Endothelial cell of umbilical vein (primary cell): Measurements from ENCODE around the gene GATA1. TPM values are rescaled to one million over a fixed set of nuclear protein-coding genes. Genes with fewer than 3 reads are reported as not detected.

Source experiments
- BruUV-seq: library from RNA; stranded (reverse); fragments of 400-500 nt; replicated peaks from 2 replicates; lab custom pipeline; 2021; lab: Mats Ljungman, UMichigan
- CTCF ChIA-PET: fragments of 300-600, 350-600 bp; sonication (Branson Sonifier 250); formaldehyde crosslinking; loops from one replicate; lab custom pipeline; 2021; ENCODE audit warnings: antibody characterized with exemption, inconsistent platforms; lab: Charles Lee
- POLR2A ChIA-PET: fragments of 300-600, 350-600 bp; sonication (Branson Sonifier 250); formaldehyde crosslinking; loops from one replicate; lab custom pipeline; 2021; ENCODE audit warnings: antibody characterized with exemption, inconsistent platforms; lab: Charles Lee
- DNase-seq: peaks from one replicate; pipeline ENCODE4 v3.0.0-alpha.2; 2011; ENCODE audit warnings: low read depth, low spot score
- FAIRE-seq: peaks from 2 replicates; lab custom pipeline; 2011; peaks lifted over from hg19 to GRCh38; lab: Jason Lieb, UNC
- H2AFZ ChIP-seq: 2 replicates; pipeline ENCODE4 v1.6.0; 2012; ENCODE audit warnings: low read depth, low read length, control low read depth, inconsistent platforms
- H3K27ac ChIP-seq: 2 replicates; pipeline ENCODE4 v1.5.1; 2011; ENCODE audit warnings: low read depth, mild to moderate bottlenecking, control low read depth, low read length, moderate library complexity; ENCODE audit not compliant: insufficient read depth
- H3K27me3 ChIP-seq, 2 experiments: 2 replicates each; pipeline versions ENCODE4 v1.6.0 to v1.6.1; 2011; ENCODE audit warnings: low read length in 2 of 2, mixed read lengths in 1 of 2; ENCODE audit not compliant: control insufficient read depth in 2 of 2, insufficient read depth in 2 of 2
- H3K36me3 ChIP-seq, 2 experiments: 2 replicates in 1 of 2; 3 replicates in 1 of 2; pipeline ENCODE4 v1.5.1; 2011; ENCODE audit warnings: low read length in 2 of 2, mild to moderate bottlenecking in 1 of 2, moderate library complexity in 1 of 2; ENCODE audit not compliant: control insufficient read depth in 2 of 2, insufficient read depth in 2 of 2; ENCODE audit errors: extremely low read depth in 1 of 2
- H3K4me1 ChIP-seq: 3 replicates; pipeline ENCODE4 v1.5.1; 2011; ENCODE audit warnings: mild to moderate bottlenecking, low read length; ENCODE audit not compliant: control insufficient read depth, insufficient read depth; ENCODE audit errors: extremely low read depth
- H3K4me2 ChIP-seq: 2 replicates; pipeline ENCODE4 v1.6.1; 2011; ENCODE audit warnings: low read length, control low read depth, mixed read lengths; ENCODE audit not compliant: insufficient read depth
- H3K4me3 ChIP-seq, 3 experiments: fragments of 200-600 bp in 1 of 3; sonication (generic), shearing (Covaris generic) in 1 of 3; replicated peaks in 1 of 3; 2 replicates each; pipeline ENCODE4 v1.5.1; 2011 to 2016; ENCODE audit warnings: control low read depth in 3 of 3, low read length in 3 of 3, mild to moderate bottlenecking in 2 of 3, inconsistent platforms in 1 of 3, low read depth in 1 of 3, moderate library complexity in 1 of 3; ENCODE audit not compliant: insufficient read depth in 1 of 3
- H3K79me2 ChIP-seq: 2 replicates; pipeline ENCODE4 v1.6.0; 2012; ENCODE audit warnings: low read length, inconsistent platforms; ENCODE audit not compliant: control insufficient read depth, insufficient read depth
- H3K9ac ChIP-seq: replicated peaks from 2 replicates; pipeline ENCODE3; 2011; ENCODE audit warnings: low read length, control low read depth; ENCODE audit not compliant: insufficient read depth; ENCODE audit errors: extremely low read depth
- H3K9me1 ChIP-seq: replicated peaks from 3 replicates; pipeline ENCODE4 v1.6.0; 2011; ENCODE audit warnings: mild to moderate bottlenecking, low read length; ENCODE audit not compliant: control insufficient read depth, insufficient read depth; ENCODE audit errors: extremely low read depth
- H3K9me3 ChIP-seq: replicated peaks from 2 replicates; pipeline ENCODE4 v1.5.1; 2012; ENCODE audit warnings: low read length, inconsistent platforms; ENCODE audit not compliant: control insufficient read depth, insufficient read depth
- H4K20me1 ChIP-seq: replicated peaks from 2 replicates; pipeline ENCODE3; 2011; ENCODE audit warnings: mild to moderate bottlenecking, low read length; ENCODE audit not compliant: control insufficient read depth, insufficient read depth; ENCODE audit errors: extremely low read depth
- EZH2 ChIP-seq: IDR thresholded peaks from 2 replicates; pipeline ENCODE4 v1.6.1; 2012; ENCODE audit warnings: borderline replicate concordance, low read depth, mild to moderate bottlenecking, moderate library complexity, low read length, inconsistent platforms; ENCODE audit not compliant: severe bottlenecking
- FOS ChIP-seq: IDR thresholded peaks from 2 replicates; pipeline ENCODE4 v1.6.1; 2011; ENCODE audit warnings: mild to moderate bottlenecking, low read length, moderate library complexity, borderline replicate concordance; ENCODE audit not compliant: insufficient read depth
- GATA2 ChIP-seq: IDR thresholded peaks from 2 replicates; pipeline ENCODE4 v1.7.0; 2011; ENCODE audit warnings: low read depth, mild to moderate bottlenecking, moderate library complexity, mixed read lengths, low read length; ENCODE audit not compliant: insufficient read length, insufficient read depth
- JUN ChIP-seq: IDR thresholded peaks from 2 replicates; pipeline ENCODE4 v1.6.1; 2011; ENCODE audit warnings: borderline replicate concordance, low read depth; ENCODE audit not compliant: insufficient read length, insufficient read depth
- MYC ChIP-seq: IDR thresholded peaks from one replicate; pipeline ENCODE4 v1.6.1; 2011; ENCODE audit warnings: mild to moderate bottlenecking, low read depth, low read length
- POLR2A ChIP-seq: IDR thresholded peaks from 2 replicates; pipeline ENCODE4 v1.6.1; 2012; ENCODE audit warnings: low read depth, mild to moderate bottlenecking, control low read depth, low read length
- POLR2AphosphoS5 ChIP-seq: IDR thresholded peaks from 2 replicates; pipeline ENCODE4 v1.6.1; 2012; ENCODE audit warnings: low read depth, mild to moderate bottlenecking, control low read depth, low read length, moderate library complexity; ENCODE audit not compliant: insufficient read depth
- dilution Hi-C: fragments of 300-500 bp; cut with MboI; formaldehyde crosslinking; loops from one replicate; pipeline ENCODE4 v1.15.0; 2019; ENCODE audit warnings: low sequenced_read_pairs; ENCODE audit not compliant: extremely low pct_ligation_motif_present
- intact Hi-C: fragments of 100-400 bp; cut with micrococcal nuclease; formaldehyde crosslinking; loops from one replicate; pipeline ENCODE4 v1.10.0; 2022
- polyA plus RNA-seq, 4 experiments: library from polyadenylated mRNA; depleted of rRNA in 3 of 4; stranded (reverse) in 3 of 4; unstranded in 1 of 4; fragments of >200 nt; gene quantifications; 2 replicates each; pipeline versions ENCODE4 v1.2.1 to v1.2.3, GENCODE V29; 2011 to 2012; ENCODE audit warnings: missing spikeins in 1 of 4
- total RNA-seq: library from RNA; stranded (reverse); gene quantifications from 2 replicates; pipeline ENCODE4 v1.2.3, GENCODE V29; 2021
- TF ChIP-seq, protein P1 (sequence below): IDR thresholded peaks from 2 replicates; pipeline ENCODE4 v1.6.1; 2011; ENCODE audit not compliant: insufficient read depth, insufficient read length
- TF ChIP-seq, protein P2 (sequence below), 2 donors: IDR thresholded peaks; 1 replicate in 1 of 2; 2 replicates in 1 of 2; pipeline ENCODE4 v1.5.1; 2011; ENCODE audit warnings: low read length in 2 of 2, mild to moderate bottlenecking in 2 of 2, moderate library complexity in 2 of 2, control low read depth in 1 of 2, inconsistent platforms in 1 of 2, low read depth in 1 of 2; ENCODE audit not compliant: insufficient read depth in 1 of 2; ENCODE audit errors: extremely low read depth in 1 of 2

The GATA1 gene
- total and polyA plus RNA-seq, 2 donors (not counting 3 experiments of a cell fraction or from before 2014, with no cell fraction given): not detected

DNA sequence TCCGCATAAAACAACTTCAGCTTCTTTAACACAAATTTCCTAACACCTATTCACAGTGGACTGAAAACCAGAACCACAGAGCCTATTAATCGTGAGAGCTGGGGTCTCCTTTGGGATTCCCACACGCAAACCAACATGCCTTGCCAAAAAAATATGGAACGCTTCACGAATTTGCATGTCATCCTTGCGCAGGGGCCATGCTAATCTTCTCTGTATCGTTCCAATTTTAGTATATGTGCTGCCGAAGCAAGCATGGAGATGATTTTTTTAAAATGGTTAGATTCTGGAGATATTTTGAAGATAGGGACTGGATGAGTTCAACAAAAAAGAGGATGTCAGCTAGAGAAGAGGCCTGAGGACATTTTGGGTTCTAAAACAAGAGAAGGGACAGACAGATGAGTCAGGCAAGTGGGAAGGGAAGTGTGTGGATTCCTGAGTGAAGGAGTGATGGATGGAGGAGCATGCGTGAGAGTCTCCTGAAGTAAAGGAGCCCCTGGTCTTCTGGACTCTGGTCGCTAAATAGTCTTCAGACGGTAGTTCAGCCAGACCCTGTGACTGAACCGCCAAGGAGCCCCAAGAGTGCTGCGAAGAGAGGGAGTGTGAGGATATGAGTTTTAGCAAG is 9.5 kb upstream of the GATA1 start:
- no peaks in the 10 kb centered on the region for H3K4me1 ChIP-seq
- no peaks in the 10 kb centered on the region for H4K20me1 ChIP-seq
- H3K9me1 ChIP-seq: no peaks in the 10 kb centered on the region
- H3K9ac ChIP-seq: no peak overlapping the region
- intact Hi-C loops: no loop called here
- H2AFZ ChIP-seq: no peak overlapping the region
- ChIA-PET CTCF (no interaction called here), POLR2A (no interaction called here)
- H3K4me2 ChIP-seq: no peak overlapping the region
- H3K79me2 ChIP-seq: no peaks in the 10 kb centered on the region
- no peak overlapping the region for H3K4me3 ChIP-seq
- peaks cover 0 to 1% of the 10 kb centered on the region in 2 experiments for H3K27me3 ChIP-seq
- TF ChIP-seq, protein P1, sequence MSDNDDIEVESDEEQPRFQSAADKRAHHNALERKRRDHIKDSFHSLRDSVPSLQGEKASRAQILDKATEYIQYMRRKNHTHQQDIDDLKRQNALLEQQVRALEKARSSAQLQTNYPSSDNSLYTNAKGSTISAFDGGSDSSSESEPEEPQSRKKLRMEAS: no peak
- TF ChIP-seq POLR2A (no peak), MYC (no peak), POLR2AphosphoS5 (no peak), JUN (no peak), FOS (no peak), EZH2 (no peak), GATA2 (no peak)
- TF ChIP-seq, protein P2, sequence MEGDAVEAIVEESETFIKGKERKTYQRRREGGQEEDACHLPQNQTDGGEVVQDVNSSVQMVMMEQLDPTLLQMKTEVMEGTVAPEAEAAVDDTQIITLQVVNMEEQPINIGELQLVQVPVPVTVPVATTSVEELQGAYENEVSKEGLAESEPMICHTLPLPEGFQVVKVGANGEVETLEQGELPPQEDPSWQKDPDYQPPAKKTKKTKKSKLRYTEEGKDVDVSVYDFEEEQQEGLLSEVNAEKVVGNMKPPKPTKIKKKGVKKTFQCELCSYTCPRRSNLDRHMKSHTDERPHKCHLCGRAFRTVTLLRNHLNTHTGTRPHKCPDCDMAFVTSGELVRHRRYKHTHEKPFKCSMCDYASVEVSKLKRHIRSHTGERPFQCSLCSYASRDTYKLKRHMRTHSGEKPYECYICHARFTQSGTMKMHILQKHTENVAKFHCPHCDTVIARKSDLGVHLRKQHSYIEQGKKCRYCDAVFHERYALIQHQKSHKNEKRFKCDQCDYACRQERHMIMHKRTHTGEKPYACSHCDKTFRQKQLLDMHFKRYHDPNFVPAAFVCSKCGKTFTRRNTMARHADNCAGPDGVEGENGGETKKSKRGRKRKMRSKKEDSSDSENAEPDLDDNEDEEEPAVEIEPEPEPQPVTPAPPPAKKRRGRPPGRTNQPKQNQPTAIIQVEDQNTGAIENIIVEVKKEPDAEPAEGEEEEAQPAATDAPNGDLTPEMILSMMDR (IDR thresholded peaks at IDR 0.05; ENCODE audit: extremely low read depth in 1 of 2, insufficient read depth in 1 of 2, low read depth in 1 of 2, low read length in 2 of 2): no peak
- no peaks in the 10 kb centered on the region for H3K36me3 ChIP-seq
- dilution Hi-C loops: no loop called here
- no TSS peak for BruUV-seq
- H3K27ac ChIP-seq: no peak overlapping the region
- H3K9me3 ChIP-seq: no peaks in the 10 kb centered on the region
- FAIRE-seq: no peak
- no peak for DNase-seq
